Erythroblast (primary cell): Measurements from ENCODE around the gene TMEM108.

Experiments
- GATA1 ChIP-seq: IDR thresholded peaks from 2 replicates; pipeline ENCODE4 v1.6.1; 2011; ENCODE audit warnings: low read depth, mild to moderate bottlenecking, control low read depth, low read length, moderate library complexity
- POLR2A ChIP-seq: IDR thresholded peaks from 2 replicates; pipeline ENCODE4 v1.6.1; 2011; ENCODE audit warnings: mild to moderate bottlenecking, low read length

DNA sequence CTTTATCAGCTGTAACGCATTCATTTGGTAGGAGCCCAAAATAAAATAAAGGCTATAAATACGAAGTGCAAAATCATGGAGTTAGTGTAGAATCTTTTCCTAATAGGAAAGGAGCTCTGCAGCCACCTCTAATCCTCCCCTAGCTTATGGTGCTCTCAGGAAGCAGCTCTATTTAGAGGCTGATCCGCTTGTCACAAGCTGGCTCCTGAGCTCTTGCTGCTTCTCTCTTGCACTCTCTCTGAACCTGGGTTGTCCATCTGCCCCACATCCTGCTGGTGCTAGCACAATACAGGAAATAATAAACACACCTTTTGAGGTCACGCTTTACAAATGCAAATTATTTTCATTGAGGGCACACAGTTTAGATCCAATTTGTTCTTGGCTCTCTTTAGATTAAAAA is 324.3 kb downstream of the TMEM108 start:
- TF ChIP-seq POLR2A (no peak), GATA1 (no peak)
